ENCODE results near the gene CKAP2.
A peak's percentile ranks its signal among the peaks of the same experiment; 100 is the strongest.

The CKAP2 gene

GRCh38 chr13:52451135-52451804 lies 4.0 kb upstream of the CKAP2 start:
- H3K36me3 ChIP-seq (ENCODE audit: control insufficient read depth in 4 of 4, insufficient read depth in 4 of 4, low read length in 3 of 4), result peaks cover 0 to 3% (median 0%) of the 10 kb centered on the region in 4 experiments
- no peak overlapping the region for H3K27ac ChIP-seq (ENCODE audit: insufficient read depth in 1 of 2, low read depth in 1 of 2, low read length in 2 of 2, poor library complexity in 1 of 2, severe bottlenecking in 2 of 2)
- H3K4me1 ChIP-seq (ENCODE audit: control extremely low read depth in 1 of 4, control insufficient read depth in 4 of 4, insufficient read depth in 4 of 4, low read length in 3 of 4), result peaks cover 26 to 45% (median 32%) of the 10 kb centered on the region in 4 experiments
- H3K27me3 ChIP-seq (replicated peaks in 2 of 5; ENCODE audit: control insufficient read depth in 4 of 5, insufficient read depth in 5 of 5, low read length in 4 of 5), result no peaks in the 10 kb centered on the region
- WGBS (ENCODE audit: insufficient coverage), result 91% methylated on average over 20 of the region's 24 CpGs
- ChIA-PET POLR2A (interaction anchor here (0.5 to 1.3 kb wide), 2 partner anchors 34 to 108 kb away, joined by 3 to 4 read pairs; no protein-coding TSS in a partner anchor), CTCF (interaction anchor here (0.5 to 4.5 kb wide), 24 partner anchors 10 to 437 kb away, joined by 3 to 40 read pairs (median 6); no protein-coding TSS in a partner anchor)
- H3K9me3 ChIP-seq (ENCODE audit: control extremely low read depth in 1 of 5, control insufficient read depth in 4 of 5, insufficient read depth in 2 of 5, low read depth in 1 of 5, low read length in 4 of 5), result no peaks in the 10 kb centered on the region
- H3K4me3 ChIP-seq (ENCODE audit: control insufficient read depth in 1 of 7, extremely low read depth in 1 of 7, insufficient read depth in 4 of 7, low read depth in 2 of 7, low read length in 6 of 7), result peak overlapping the region in 1 of 7 experiments; percentile 67
- DNase-seq, result no peak

- Histone ChIP-seq H3K4me3 (ENCODE audit: control insufficient read depth in 1 of 7, extremely low read depth in 1 of 7, insufficient read depth in 4 of 7, low read depth in 2 of 7, low read length in 6 of 7) (no peak overlapping the region), H3K27ac (ENCODE audit: insufficient read depth in 1 of 2, low read depth in 1 of 2, low read length in 2 of 2, poor library complexity in 1 of 2, severe bottlenecking in 2 of 2) (no peak overlapping the region), H3K4me1 (ENCODE audit: control extremely low read depth in 1 of 4, control insufficient read depth in 4 of 4, insufficient read depth in 4 of 4, low read length in 3 of 4) (peaks cover 30 to 52% (median 44%) of the 10 kb centered on the region in 4 experiments), H3K36me3 (ENCODE audit: control insufficient read depth in 4 of 4, insufficient read depth in 4 of 4, low read length in 3 of 4) (peaks cover 0 to 9% (median 0%) of the 10 kb centered on the region in 4 experiments), H3K9me3 (ENCODE audit: control extremely low read depth in 1 of 5, control insufficient read depth in 4 of 5, insufficient read depth in 2 of 5, low read depth in 1 of 5, low read length in 4 of 5) (no peaks in the 10 kb centered on the region), H3K27me3 (replicated peaks in 2 of 5; ENCODE audit: control insufficient read depth in 4 of 5, insufficient read depth in 5 of 5, low read length in 4 of 5) (no peaks in the 10 kb centered on the region)
- DNase-seq, result no peak
- 90% methylated on average over 1 of the region's 2 CpGs for WGBS (ENCODE audit: insufficient coverage)
- ChIA-PET POLR2A (no interaction called here), CTCF (no interaction called here)
Measured at GRCh38 chr13:52452470-52452869, 2.8 kb upstream of the CKAP2 start.

- 0% methylated on average over 3 of the region's 8 CpGs for WGBS (ENCODE audit: insufficient coverage)
- peak overlapping the region; percentile 90 to 94 for H3K27ac ChIP-seq (ENCODE audit: insufficient read depth in 1 of 2, low read depth in 1 of 2, low read length in 2 of 2, poor library complexity in 1 of 2, severe bottlenecking in 2 of 2)
- H3K9me3 ChIP-seq (ENCODE audit: control extremely low read depth in 1 of 5, control insufficient read depth in 4 of 5, insufficient read depth in 2 of 5, low read depth in 1 of 5, low read length in 4 of 5), result no peaks in the 10 kb centered on the region
- no peaks in the 10 kb centered on the region for H3K27me3 ChIP-seq (replicated peaks in 2 of 5; ENCODE audit: control insufficient read depth in 4 of 5, insufficient read depth in 5 of 5, low read length in 4 of 5)
- POLR2A ChIA-PET, result no interaction called here
- H3K4me1 ChIP-seq (ENCODE audit: control extremely low read depth in 1 of 4, control insufficient read depth in 4 of 4, insufficient read depth in 4 of 4, low read length in 3 of 4), result peaks cover 19 to 37% (median 30%) of the 10 kb centered on the region in 4 experiments
- CTCF ChIA-PET, result no interaction called here
- H3K36me3 ChIP-seq (ENCODE audit: control insufficient read depth in 4 of 4, insufficient read depth in 4 of 4, low read length in 3 of 4), result peaks cover 0 to 17% (median 2%) of the 10 kb centered on the region in 4 experiments
- H3K4me3 ChIP-seq (ENCODE audit: control insufficient read depth in 1 of 7, extremely low read depth in 1 of 7, insufficient read depth in 4 of 7, low read depth in 2 of 7, low read length in 6 of 7), result peak overlapping the region in 6 of 7 experiments; percentile 83 to 99 (median 90)
- DNase-seq, result peak; percentile 22 to 89 (median 84)
Measured at GRCh38 chr13:52454459-52454819, 839 bp upstream of the CKAP2 start.

- Histone ChIP-seq H3K36me3 (ENCODE audit: control insufficient read depth in 4 of 4, insufficient read depth in 4 of 4, low read length in 3 of 4) (peaks cover 0 to 27% (median 5%) of the 10 kb centered on the region in 4 experiments), H3K27me3 (replicated peaks in 2 of 5; ENCODE audit: control insufficient read depth in 4 of 5, insufficient read depth in 5 of 5, low read length in 4 of 5) (no peaks in the 10 kb centered on the region), H3K9me3 (ENCODE audit: control extremely low read depth in 1 of 5, control insufficient read depth in 4 of 5, insufficient read depth in 2 of 5, low read depth in 1 of 5, low read length in 4 of 5) (no peaks in the 10 kb centered on the region), H3K4me1 (ENCODE audit: control extremely low read depth in 1 of 4, control insufficient read depth in 4 of 4, insufficient read depth in 4 of 4, low read length in 3 of 4) (peaks cover 19 to 37% (median 28%) of the 10 kb centered on the region in 4 experiments), H3K27ac (ENCODE audit: insufficient read depth in 1 of 2, low read depth in 1 of 2, low read length in 2 of 2, poor library complexity in 1 of 2, severe bottlenecking in 2 of 2) (peak overlapping the region; percentile 90 to 94), H3K4me3 (ENCODE audit: control insufficient read depth in 1 of 7, extremely low read depth in 1 of 7, insufficient read depth in 4 of 7, low read depth in 2 of 7, low read length in 6 of 7) (peak overlapping the region; percentile 83 to 99 (median 93))
- DNase-seq, result peak; percentile 85 to 94 (median 92)
- CTCF ChIA-PET, result no interaction called here
- 0% methylated on average over 25 of the region's 37 CpGs for WGBS (ENCODE audit: insufficient coverage)
- POLR2A ChIA-PET, result no interaction called here
Measured at GRCh38 chr13:52455677-52456041, 381 bp downstream of the CKAP2 start.

GRCh38 chr13:52459668-52460067 lies 4.4 kb downstream of the CKAP2 start:
- CTCF ChIA-PET, result interaction anchor here (0.7 kb wide), 1 partner anchor 10 kb away, joined by 3 read pairs; no protein-coding TSS in a partner anchor
- peak in 1 of 3 donors; percentile 4 for DNase-seq
- Histone ChIP-seq H3K4me1 (ENCODE audit: control extremely low read depth in 1 of 4, control insufficient read depth in 4 of 4, insufficient read depth in 4 of 4, low read length in 3 of 4) (peaks cover 8 to 26% (median 15%) of the 10 kb centered on the region in 4 experiments), H3K9me3 (ENCODE audit: control extremely low read depth in 1 of 5, control insufficient read depth in 4 of 5, insufficient read depth in 2 of 5, low read depth in 1 of 5, low read length in 4 of 5) (no peaks in the 10 kb centered on the region), H3K36me3 (ENCODE audit: control insufficient read depth in 4 of 4, insufficient read depth in 4 of 4, low read length in 3 of 4) (peaks cover 16 to 61% (median 32%) of the 10 kb centered on the region in 4 experiments), H3K27me3 (replicated peaks in 2 of 5; ENCODE audit: control insufficient read depth in 4 of 5, insufficient read depth in 5 of 5, low read length in 4 of 5) (no peaks in the 10 kb centered on the region), H3K27ac (ENCODE audit: insufficient read depth in 1 of 2, low read depth in 1 of 2, low read length in 2 of 2, poor library complexity in 1 of 2, severe bottlenecking in 2 of 2) (peak overlapping the region in 1 of 2 experiments; percentile 14), H3K4me3 (ENCODE audit: control insufficient read depth in 1 of 7, extremely low read depth in 1 of 7, insufficient read depth in 4 of 7, low read depth in 2 of 7, low read length in 6 of 7) (no peak overlapping the region)
- WGBS (ENCODE audit: insufficient coverage), result 100% methylated on average over 1 of the region's 6 CpGs
- POLR2A ChIA-PET, result no interaction called here

GRCh38 chr13:52461265-52461664 lies 6.0 kb downstream of the CKAP2 start:
- H3K4me3 ChIP-seq (ENCODE audit: control insufficient read depth in 1 of 7, extremely low read depth in 1 of 7, insufficient read depth in 4 of 7, low read depth in 2 of 7, low read length in 6 of 7), result no peak overlapping the region
- CTCF ChIA-PET, result interaction anchor here (1.2 kb wide), 1 partner anchor 12 kb away, joined by 3 read pairs; no protein-coding TSS in a partner anchor
- POLR2A ChIA-PET, result no interaction called here
- DNase-seq, result no peak
- peak overlapping the region; percentile 3 to 14 for H3K27ac ChIP-seq (ENCODE audit: insufficient read depth in 1 of 2, low read depth in 1 of 2, low read length in 2 of 2, poor library complexity in 1 of 2, severe bottlenecking in 2 of 2)
- peaks cover 18 to 68% (median 43%) of the 10 kb centered on the region in 4 experiments for H3K36me3 ChIP-seq (ENCODE audit: control insufficient read depth in 4 of 4, insufficient read depth in 4 of 4, low read length in 3 of 4)
- H3K9me3 ChIP-seq (ENCODE audit: control extremely low read depth in 1 of 5, control insufficient read depth in 4 of 5, insufficient read depth in 2 of 5, low read depth in 1 of 5, low read length in 4 of 5), result no peaks in the 10 kb centered on the region
- WGBS (ENCODE audit: insufficient coverage), result 91% methylated on average over 3 of the region's 3 CpGs
- H3K4me1 ChIP-seq (ENCODE audit: control extremely low read depth in 1 of 4, control insufficient read depth in 4 of 4, insufficient read depth in 4 of 4, low read length in 3 of 4), result peaks cover 4 to 20% (median 12%) of the 10 kb centered on the region in 4 experiments
- H3K27me3 ChIP-seq (replicated peaks in 2 of 5; ENCODE audit: control insufficient read depth in 4 of 5, insufficient read depth in 5 of 5, low read length in 4 of 5), result no peaks in the 10 kb centered on the region

GRCh38 chr13:52463526-52463925 lies 8.2 kb downstream of the CKAP2 start:
- H3K36me3 ChIP-seq (ENCODE audit: control insufficient read depth in 4 of 4, insufficient read depth in 4 of 4, low read length in 3 of 4), result peaks cover 24 to 75% (median 56%) of the 10 kb centered on the region in 4 experiments
- ChIA-PET POLR2A (no interaction called here), CTCF (no interaction called here)
- peaks cover 0 to 9% (median 0%) of the 10 kb centered on the region in 4 experiments for H3K4me1 ChIP-seq (ENCODE audit: control extremely low read depth in 1 of 4, control insufficient read depth in 4 of 4, insufficient read depth in 4 of 4, low read length in 3 of 4)
- no peak overlapping the region for H3K27ac ChIP-seq (ENCODE audit: insufficient read depth in 1 of 2, low read depth in 1 of 2, low read length in 2 of 2, poor library complexity in 1 of 2, severe bottlenecking in 2 of 2)
- H3K27me3 ChIP-seq (replicated peaks in 2 of 5; ENCODE audit: control insufficient read depth in 4 of 5, insufficient read depth in 5 of 5, low read length in 4 of 5), result no peaks in the 10 kb centered on the region
- no peaks in the 10 kb centered on the region for H3K9me3 ChIP-seq (ENCODE audit: control extremely low read depth in 1 of 5, control insufficient read depth in 4 of 5, insufficient read depth in 2 of 5, low read depth in 1 of 5, low read length in 4 of 5)
- no peak for DNase-seq
- WGBS (ENCODE audit: insufficient coverage), result no CpG with 5 or more reads among the region's 4 CpGs
- H3K4me3 ChIP-seq (ENCODE audit: control insufficient read depth in 1 of 7, extremely low read depth in 1 of 7, insufficient read depth in 4 of 7, low read depth in 2 of 7, low read length in 6 of 7), result no peak overlapping the region
